SK-N-SH treated with all-trans-retinoic acid at 6 μM for 48 hours (cell line): ENCODE data around the gene POU1F1.

Experiments used
- ATAC-seq: fragments of 200-7000 bp; cut with Tn5 transposase; 3 replicates; pipeline ENCODE4 v1.9.1; 2020; ENCODE audit warnings: mild to moderate bottlenecking, moderate library complexity
- ARNTL ChIP-seq: fragments of 450-650 bp; formaldehyde crosslinking; IDR thresholded peaks from 2 replicates; pipeline ENCODE4 v1.5.0; 2020; ENCODE audit warnings: low read depth, mild to moderate bottlenecking, moderate library complexity, borderline replicate concordance
- BACH2 ChIP-seq: fragments of 250-450 bp; sonication (Bioruptor Pico); IDR thresholded peaks from 2 replicates; pipeline ENCODE4 v1.9.0; 2021; ENCODE audit warnings: mild to moderate bottlenecking, borderline replicate concordance
- CSDC2 ChIP-seq: fragments of 250-450 bp; sonication (Bioruptor Pico); IDR thresholded peaks from 2 replicates; pipeline ENCODE4 v1.5.0; 2020; ENCODE audit warnings: mild to moderate bottlenecking, moderate library complexity
- ESRRG ChIP-seq: fragments of 250-450 bp; sonication (Bioruptor Pico); IDR thresholded peaks from 2 replicates; pipeline ENCODE4 v1.6.1; 2021; ENCODE audit warnings: mild to moderate bottlenecking
- GLIS3 ChIP-seq: fragments of 250-450 bp; sonication (Bioruptor Pico); IDR thresholded peaks from 2 replicates; pipeline ENCODE4 v1.5.0; 2020; ENCODE audit warnings: mild to moderate bottlenecking, moderate library complexity
- ISL1 ChIP-seq: fragments of 250-450 bp; sonication (Bioruptor Pico); IDR thresholded peaks from 2 replicates; pipeline ENCODE4 v2.1.2; 2022; ENCODE audit warnings: mild to moderate bottlenecking, moderate library complexity
- OSR1 ChIP-seq: fragments of 250-450 bp; sonication (Bioruptor Pico); IDR thresholded peaks from 2 replicates; pipeline ENCODE4 v1.8.0; 2022; ENCODE audit warnings: moderate library complexity, mild to moderate bottlenecking, inconsistent platforms
- PPARA ChIP-seq: fragments of 250-450 bp; sonication (Bioruptor Pico); IDR thresholded peaks from 2 replicates; pipeline ENCODE4 v1.5.0; 2020; ENCODE audit warnings: mild to moderate bottlenecking, borderline replicate concordance
- RARB ChIP-seq: fragments of 250-450 bp; sonication (Bioruptor Pico); IDR thresholded peaks from 2 replicates; pipeline ENCODE4 v1.8.0; 2021; ENCODE audit warnings: mild to moderate bottlenecking, moderate library complexity
- SNAI2 ChIP-seq: fragments of 250-450 bp; sonication (Bioruptor Pico); IDR thresholded peaks from 2 replicates; pipeline ENCODE4 v1.5.0; 2020; ENCODE audit warnings: mild to moderate bottlenecking, moderate library complexity
- TCF4 ChIP-seq: fragments of 250-450 bp; sonication (Bioruptor Pico); IDR thresholded peaks from 2 replicates; pipeline ENCODE4 v1.8.0; 2021; ENCODE audit warnings: mild to moderate bottlenecking, moderate library complexity, borderline replicate concordance
- TOX ChIP-seq: fragments of 250-450 bp; sonication (Bioruptor Pico); IDR thresholded peaks from 2 replicates; pipeline ENCODE4 v1.8.0; 2021; ENCODE audit warnings: mild to moderate bottlenecking, moderate library complexity, borderline replicate concordance
- ZC3H10 ChIP-seq: fragments of 250-450 bp; sonication (Bioruptor Pico); IDR thresholded peaks from 2 replicates; pipeline ENCODE4 v1.5.1; 2021; ENCODE audit warnings: mild to moderate bottlenecking, moderate library complexity
- ZFP3 ChIP-seq: fragments of 250-450 bp; sonication (Bioruptor Pico); IDR thresholded peaks from 2 replicates; pipeline ENCODE4 v1.5.0; 2020; ENCODE audit warnings: mild to moderate bottlenecking, moderate library complexity
- ZFP30 ChIP-seq: fragments of 450-650 bp; formaldehyde crosslinking; IDR thresholded peaks from 2 replicates; pipeline ENCODE4 v1.5.0; 2022; ENCODE audit warnings: mild to moderate bottlenecking, moderate library complexity
- ZNF565 ChIP-seq: fragments of 450-650 bp; formaldehyde crosslinking; conservative IDR thresholded peaks from 2 replicates; pipeline ENCODE4 v1.5.0; 2020; ENCODE audit warnings: low read depth, mild to moderate bottlenecking, moderate library complexity
- ZNF70 ChIP-seq: fragments of 450-650 bp; formaldehyde crosslinking; IDR thresholded peaks from 2 replicates; pipeline ENCODE4 v1.5.0; 2020; ENCODE audit warnings: mild to moderate bottlenecking, moderate library complexity
- ZNF8 ChIP-seq: fragments of 450-650 bp; formaldehyde crosslinking; IDR thresholded peaks from 2 replicates; pipeline ENCODE4 v1.5.0; 2020; ENCODE audit warnings: mild to moderate bottlenecking, moderate library complexity
- TF ChIP-seq, protein P1 (sequence below): fragments of 250-450 bp; sonication (Bioruptor Pico); IDR thresholded peaks from 2 replicates; pipeline ENCODE4 v1.8.0; 2021; ENCODE audit warnings: low read depth, mild to moderate bottlenecking, moderate library complexity, borderline replicate concordance
- TF ChIP-seq, protein P2 (sequence below): fragments of 250-450 bp; sonication (Bioruptor Pico); IDR thresholded peaks from 2 replicates; pipeline ENCODE4 v1.8.0; 2020; ENCODE audit warnings: mild to moderate bottlenecking, moderate library complexity, borderline replicate concordance
- TF ChIP-seq, protein P3 (sequence below): fragments of 250-450 bp; sonication (Bioruptor Pico); IDR thresholded peaks from 2 replicates; pipeline ENCODE4 v1.5.1; 2021; ENCODE audit warnings: mild to moderate bottlenecking, moderate library complexity
- TF ChIP-seq, protein P4 (sequence below): fragments of 250-450 bp; sonication (Bioruptor Pico); IDR thresholded peaks from 2 replicates; pipeline ENCODE4 v1.5.1; 2020; ENCODE audit warnings: low read depth, mild to moderate bottlenecking, moderate library complexity

The POU1F1 gene

GRCh38 chr3:87313641-87314040 lies 37.3 kb upstream of the POU1F1 start:
- TF ChIP-seq, protein P1, sequence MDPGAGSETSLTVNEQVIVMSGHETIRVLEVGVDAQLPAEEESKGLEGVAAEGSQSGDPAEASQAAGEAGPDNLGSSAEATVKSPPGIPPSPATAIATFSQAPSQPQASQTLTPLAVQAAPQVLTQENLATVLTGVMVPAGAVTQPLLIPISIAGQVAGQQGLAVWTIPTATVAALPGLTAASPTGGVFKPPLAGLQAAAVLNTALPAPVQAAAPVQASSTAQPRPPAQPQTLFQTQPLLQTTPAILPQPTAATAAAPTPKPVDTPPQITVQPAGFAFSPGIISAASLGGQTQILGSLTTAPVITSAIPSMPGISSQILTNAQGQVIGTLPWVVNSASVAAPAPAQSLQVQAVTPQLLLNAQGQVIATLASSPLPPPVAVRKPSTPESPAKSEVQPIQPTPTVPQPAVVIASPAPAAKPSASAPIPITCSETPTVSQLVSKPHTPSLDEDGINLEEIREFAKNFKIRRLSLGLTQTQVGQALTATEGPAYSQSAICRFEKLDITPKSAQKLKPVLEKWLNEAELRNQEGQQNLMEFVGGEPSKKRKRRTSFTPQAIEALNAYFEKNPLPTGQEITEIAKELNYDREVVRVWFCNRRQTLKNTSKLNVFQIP = no peak
- TF ChIP-seq TCF4 = no peak
- TF ChIP-seq, protein P2, sequence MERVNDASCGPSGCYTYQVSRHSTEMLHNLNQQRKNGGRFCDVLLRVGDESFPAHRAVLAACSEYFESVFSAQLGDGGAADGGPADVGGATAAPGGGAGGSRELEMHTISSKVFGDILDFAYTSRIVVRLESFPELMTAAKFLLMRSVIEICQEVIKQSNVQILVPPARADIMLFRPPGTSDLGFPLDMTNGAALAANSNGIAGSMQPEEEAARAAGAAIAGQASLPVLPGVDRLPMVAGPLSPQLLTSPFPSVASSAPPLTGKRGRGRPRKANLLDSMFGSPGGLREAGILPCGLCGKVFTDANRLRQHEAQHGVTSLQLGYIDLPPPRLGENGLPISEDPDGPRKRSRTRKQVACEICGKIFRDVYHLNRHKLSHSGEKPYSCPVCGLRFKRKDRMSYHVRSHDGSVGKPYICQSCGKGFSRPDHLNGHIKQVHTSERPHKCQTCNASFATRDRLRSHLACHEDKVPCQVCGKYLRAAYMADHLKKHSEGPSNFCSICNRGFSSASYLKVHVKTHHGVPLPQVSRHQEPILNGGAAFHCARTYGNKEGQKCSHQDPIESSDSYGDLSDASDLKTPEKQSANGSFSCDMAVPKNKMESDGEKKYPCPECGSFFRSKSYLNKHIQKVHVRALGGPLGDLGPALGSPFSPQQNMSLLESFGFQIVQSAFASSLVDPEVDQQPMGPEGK (CRISPR knock-in tag) = no peak
- no peak for TF ChIP-seq TOX
- TF ChIP-seq, protein P3, sequence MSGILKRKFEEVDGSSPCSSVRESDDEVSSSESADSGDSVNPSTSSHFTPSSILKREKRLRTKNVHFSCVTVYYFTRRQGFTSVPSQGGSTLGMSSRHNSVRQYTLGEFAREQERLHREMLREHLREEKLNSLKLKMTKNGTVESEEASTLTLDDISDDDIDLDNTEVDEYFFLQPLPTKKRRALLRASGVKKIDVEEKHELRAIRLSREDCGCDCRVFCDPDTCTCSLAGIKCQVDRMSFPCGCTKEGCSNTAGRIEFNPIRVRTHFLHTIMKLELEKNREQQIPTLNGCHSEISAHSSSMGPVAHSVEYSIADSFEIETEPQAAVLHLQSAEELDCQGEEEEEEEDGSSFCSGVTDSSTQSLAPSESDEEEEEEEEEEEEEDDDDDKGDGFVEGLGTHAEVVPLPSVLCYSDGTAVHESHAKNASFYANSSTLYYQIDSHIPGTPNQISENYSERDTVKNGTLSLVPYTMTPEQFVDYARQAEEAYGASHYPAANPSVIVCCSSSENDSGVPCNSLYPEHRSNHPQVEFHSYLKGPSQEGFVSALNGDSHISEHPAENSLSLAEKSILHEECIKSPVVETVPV = no peak
- no peak for TF ChIP-seq BACH2 (CRISPR knock-in tag)
- no peak for TF ChIP-seq GLIS3 (CRISPR knock-in tag)
- no peak for TF ChIP-seq PPARA (CRISPR knock-in tag)
- TF ChIP-seq ZNF70 (CRISPR knock-in tag) = no peak
- TF ChIP-seq ESRRG (CRISPR knock-in tag) = no peak
- no peak for TF ChIP-seq CSDC2 (CRISPR knock-in tag)
- TF ChIP-seq ZNF565 (CRISPR knock-in tag) = no peak
- no peak for TF ChIP-seq ZFP30 (CRISPR knock-in tag)
- no peak for TF ChIP-seq ISL1 (CRISPR knock-in tag)
- TF ChIP-seq OSR1 (CRISPR knock-in tag) = no peak
- ATAC-seq = no peak

DNA sequence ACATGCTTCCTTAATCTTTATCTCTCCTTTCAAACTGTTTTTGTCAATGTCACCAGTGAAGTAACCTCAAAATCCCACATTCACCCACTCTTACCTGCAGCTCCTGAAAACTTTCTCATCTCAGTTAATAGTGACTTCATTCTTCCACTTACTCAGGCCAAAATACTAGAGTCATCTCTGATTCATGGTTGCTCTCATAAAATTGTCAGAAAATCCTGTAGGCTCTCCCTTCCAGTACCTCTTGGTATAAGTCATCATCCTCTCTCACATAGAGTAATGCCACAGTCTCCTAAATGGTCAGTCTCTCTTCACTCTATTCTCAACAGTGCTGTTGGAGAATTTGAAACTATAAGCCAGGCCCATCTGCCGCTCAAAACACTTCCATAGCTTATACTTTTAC lies 34.9 kb upstream of the POU1F1 start:
- TF ChIP-seq ARNTL (CRISPR knock-in tag) = no peak
- no peak for TF ChIP-seq RARB (CRISPR knock-in tag)
- TF ChIP-seq ZFP3 (CRISPR knock-in tag) = no peak
- TF ChIP-seq ZFP30 (CRISPR knock-in tag) = no peak
- TF ChIP-seq TOX = no peak
- TF ChIP-seq, protein P2 (CRISPR knock-in tag) = no peak
- TF ChIP-seq ISL1 (CRISPR knock-in tag) = no peak
- no peak for TF ChIP-seq ZNF565 (CRISPR knock-in tag)
- TF ChIP-seq PPARA (CRISPR knock-in tag) = no peak
- TF ChIP-seq BACH2 (CRISPR knock-in tag) = no peak
- no peak for TF ChIP-seq TCF4
- no peak for TF ChIP-seq ZNF8 (CRISPR knock-in tag)
- TF ChIP-seq, protein P1 = no peak
- TF ChIP-seq ZC3H10 (CRISPR knock-in tag) = no peak
- no peak for TF ChIP-seq GLIS3 (CRISPR knock-in tag)
- TF ChIP-seq, protein P3 = no peak
- ATAC-seq = no peak

DNA sequence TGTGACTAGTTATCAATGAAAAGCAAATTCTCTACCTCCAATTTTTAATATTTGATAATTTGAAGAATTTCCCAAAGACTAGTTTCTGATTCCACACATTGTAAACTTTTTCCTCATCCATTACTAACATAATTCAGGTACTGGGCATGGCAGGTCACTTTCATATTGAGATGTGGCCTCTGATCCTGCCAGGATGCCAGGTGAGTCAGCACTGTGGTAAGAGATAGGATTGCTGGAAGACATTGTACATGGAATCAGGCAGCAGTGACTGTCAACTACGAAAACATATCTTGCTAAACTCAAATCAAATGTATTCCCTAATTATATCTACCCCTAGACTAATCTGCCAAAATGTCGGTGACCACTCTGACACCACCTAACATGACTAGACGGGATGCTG lies 33.2 kb upstream of the POU1F1 start:
- ATAC-seq = no peak
- TF ChIP-seq TCF4 (no peak), ZC3H10 (CRISPR knock-in tag) (no peak), GLIS3 (CRISPR knock-in tag) (no peak), ARNTL (CRISPR knock-in tag) (no peak), ISL1 (CRISPR knock-in tag) (no peak), PPARA (CRISPR knock-in tag) (no peak), ZFP30 (CRISPR knock-in tag) (no peak), ZNF70 (CRISPR knock-in tag) (no peak), SNAI2 (CRISPR knock-in tag) (no peak), ZFP3 (CRISPR knock-in tag) (no peak), RARB (CRISPR knock-in tag) (no peak), ZNF565 (CRISPR knock-in tag) (no peak)
- TF ChIP-seq, protein P4, sequence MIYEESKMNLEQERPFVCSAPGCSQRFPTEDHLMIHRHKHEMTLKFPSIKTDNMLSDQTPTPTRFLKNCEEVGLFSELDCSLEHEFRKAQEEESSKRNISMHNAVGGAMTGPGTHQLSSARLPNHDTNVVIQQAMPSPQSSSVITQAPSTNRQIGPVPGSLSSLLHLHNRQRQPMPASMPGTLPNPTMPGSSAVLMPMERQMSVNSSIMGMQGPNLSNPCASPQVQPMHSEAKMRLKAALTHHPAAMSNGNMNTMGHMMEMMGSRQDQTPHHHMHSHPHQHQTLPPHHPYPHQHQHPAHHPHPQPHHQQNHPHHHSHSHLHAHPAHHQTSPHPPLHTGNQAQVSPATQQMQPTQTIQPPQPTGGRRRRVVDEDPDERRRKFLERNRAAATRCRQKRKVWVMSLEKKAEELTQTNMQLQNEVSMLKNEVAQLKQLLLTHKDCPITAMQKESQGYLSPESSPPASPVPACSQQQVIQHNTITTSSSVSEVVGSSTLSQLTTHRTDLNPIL (CRISPR knock-in tag) = no peak
- TF ChIP-seq, protein P1 = no peak
